CD8-positive, alpha-beta memory T cell (primary cell): Measurements from ENCODE around the gene CELF6. TPM values are rescaled to one million over a fixed set of nuclear protein-coding genes. Genes with fewer than 3 reads are reported as not detected.
A peak's percentile ranks its signal among the peaks of the same experiment; 100 is the strongest.

ENCODE experiments used
- CTCF ChIA-PET: fragments of 350-600 bp; sonication (Branson Sonifier 250); formaldehyde crosslinking; loops from one replicate; lab custom pipeline; 2021; ENCODE audit warnings: antibody characterized with exemption; lab: Charles Lee
- POLR2A ChIA-PET: fragments of 350-600 bp; sonication (Branson Sonifier 250); formaldehyde crosslinking; loops from one replicate; lab custom pipeline; 2021; ENCODE audit warnings: antibody characterized with exemption; lab: Charles Lee
- DNase-seq, 5 donors: peaks; one replicate each; pipeline versions ENCODE4 v3.0.0 to v3.0.0-alpha.2; 2020 to 2022; ENCODE audit warnings: mixed read lengths in 1 of 5
- H3K27ac ChIP-seq: one replicate; pipeline ENCODE4 v1.7.0; 2013; ENCODE audit warnings: low read depth, mild to moderate bottlenecking, low read length, moderate library complexity
- H3K27me3 ChIP-seq: 2 replicates; pipeline ENCODE4 v1.7.0; 2013; ENCODE audit warnings: low read length, mild to moderate bottlenecking; ENCODE audit not compliant: insufficient read depth, poor library complexity, severe bottlenecking
- H3K36me3 ChIP-seq: 2 replicates; pipeline ENCODE4 v1.7.0; 2013; ENCODE audit warnings: mild to moderate bottlenecking, low read length, moderate library complexity; ENCODE audit not compliant: insufficient read depth
- H3K4me1 ChIP-seq: 2 replicates; pipeline ENCODE4 v1.7.0; 2013; ENCODE audit warnings: mild to moderate bottlenecking, low read length, moderate library complexity; ENCODE audit not compliant: insufficient read depth
- H3K4me3 ChIP-seq: 2 replicates; pipeline ENCODE4 v1.7.0; 2013; ENCODE audit warnings: mild to moderate bottlenecking, low read length
- H3K9me3 ChIP-seq: 2 replicates; pipeline ENCODE4 v1.7.0; 2013; ENCODE audit warnings: mild to moderate bottlenecking, low read length
- H3K27ac Mint-ChIP-seq, 8 donors: one replicate each; pipeline ENCODE4 v1.8.0; 2020 to 2021; ENCODE audit warnings: mixed read lengths in 8 of 8, mild to moderate bottlenecking in 6 of 8, inconsistent platforms in 3 of 8, moderate library complexity in 3 of 8
- H3K27me3 Mint-ChIP-seq, 2 donors: one replicate each; pipeline ENCODE4 v1.8.0; 2020 to 2021; ENCODE audit warnings: mixed read lengths in 2 of 2, mild to moderate bottlenecking in 1 of 2, moderate library complexity in 1 of 2
- H3K36me3 Mint-ChIP-seq, 3 donors: one replicate each; pipeline ENCODE4 v1.8.0; 2020 to 2021; ENCODE audit warnings: mixed read lengths in 3 of 3, inconsistent platforms in 1 of 3, mild to moderate bottlenecking in 1 of 3
- H3K4me1 Mint-ChIP-seq, 3 donors: one replicate each; pipeline ENCODE4 v1.8.0; 2020 to 2021; ENCODE audit warnings: mixed read lengths in 3 of 3, inconsistent platforms in 1 of 3, mild to moderate bottlenecking in 1 of 3
- H3K4me3 Mint-ChIP-seq, 7 donors: one replicate each; pipeline ENCODE4 v1.8.0; 2020 to 2021; ENCODE audit warnings: mixed read lengths in 7 of 7, mild to moderate bottlenecking in 6 of 7, moderate library complexity in 4 of 7, inconsistent platforms in 2 of 7
- H3K9me3 Mint-ChIP-seq, 5 donors: one replicate each; pipeline ENCODE4 v1.8.0; 2020 to 2022; ENCODE audit warnings: mixed read lengths in 5 of 5, mild to moderate bottlenecking in 3 of 5, moderate library complexity in 2 of 5, inconsistent platforms in 1 of 5
- polyA plus RNA-seq: library from polyadenylated mRNA; unstranded; fragments of 300-500 nt; fragmentation: Illumina TruSeq; gene quantifications from one replicate; pipeline ENCODE4 v1.2.3, GENCODE V29; 2021
- total RNA-seq, 2 experiments: library from RNA; stranded (reverse); gene quantifications; one replicate each; pipeline ENCODE4 v1.2.3, GENCODE V29; 2021

Gene CELF6
- total and polyA plus RNA-seq, 3 experiments from 2014 or later, result 0.53 to 0.68 TPM; not detected in 1

GRCh38 chr15:72242775-72243370 lies 77.1 kb downstream of the CELF6 start:
- Histone ChIP-seq H3K27me3 (no peaks in the 10 kb centered on the region), H3K4me1 (no peaks in the 10 kb centered on the region), H3K4me3 (no peak overlapping the region), H3K36me3 (peaks cover 18% of the 10 kb centered on the region), H3K9me3 (no peaks in the 10 kb centered on the region), H3K27ac (no peak overlapping the region)
- H3K27ac Mint-ChIP-seq, result peak overlapping the region; percentile 6 to 85 (median 53)
- H3K4me1 Mint-ChIP-seq, result peaks cover 0 to 1% (median under 1%) of the 10 kb centered on the region in 3 donors
- DNase-seq, result no peak
- H3K9me3 Mint-ChIP-seq, result no peaks in the 10 kb centered on the region
- H3K4me3 Mint-ChIP-seq, result no peak overlapping the region
- ChIA-PET CTCF (interaction anchor here (2.3 to 2.5 kb wide), 2 partner anchors 11 to 16 kb away, joined by 7 to 9 read pairs; partner anchors contain the start of gene PKM), POLR2A (no interaction called here)
- peaks cover 0 to 65% (median 19%) of the 10 kb centered on the region in 3 donors for H3K36me3 Mint-ChIP-seq
- no peaks in the 10 kb centered on the region for H3K27me3 Mint-ChIP-seq

DNA sequence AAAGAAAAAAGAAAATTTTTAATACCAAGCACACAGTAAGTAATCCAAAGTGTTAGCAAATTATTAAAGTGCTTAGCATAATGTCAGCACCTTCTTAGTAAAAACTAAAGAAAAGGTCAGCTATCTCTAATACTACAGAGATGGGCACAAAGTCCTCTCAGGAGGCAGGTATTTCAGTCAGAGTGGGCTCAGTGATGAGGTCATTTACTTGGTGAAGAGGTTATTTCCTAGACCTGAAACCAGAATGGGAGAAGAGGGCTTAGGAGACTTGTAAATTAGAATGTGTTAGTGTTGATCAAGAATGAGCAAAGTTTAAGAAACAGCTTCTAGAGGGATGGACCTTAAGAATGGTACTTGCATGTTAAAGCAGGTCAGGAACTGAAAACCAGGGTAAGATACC lies 80.3 kb downstream of the CELF6 start:
- H3K36me3 Mint-ChIP-seq, result peaks cover 0 to 47% (median 12%) of the 10 kb centered on the region in 3 donors
- no peak overlapping the region for H3K4me3 ChIP-seq
- H3K9me3 ChIP-seq, result no peaks in the 10 kb centered on the region
- peak overlapping the region in 5 of 8 donors; percentile 2 to 83 (median 64) for H3K27ac Mint-ChIP-seq
- H3K27ac ChIP-seq, result no peak overlapping the region
- H3K9me3 Mint-ChIP-seq, result no peaks in the 10 kb centered on the region
- H3K4me1 ChIP-seq, result peaks cover 9% of the 10 kb centered on the region
- no peak overlapping the region for H3K4me3 Mint-ChIP-seq
- no peaks in the 10 kb centered on the region for H3K27me3 Mint-ChIP-seq
- no peak for DNase-seq
- H3K36me3 ChIP-seq, result peaks cover 18% of the 10 kb centered on the region
- ChIA-PET POLR2A (no interaction called here), CTCF (interaction anchor here (1.1 to 3.4 kb wide), 4 partner anchors 13 to 47 kb away, joined by 3 to 11 read pairs (median 4); no protein-coding TSS in a partner anchor)
- peaks cover 13 to 19% (median 19%) of the 10 kb centered on the region in 3 donors for H3K4me1 Mint-ChIP-seq
- no peaks in the 10 kb centered on the region for H3K27me3 ChIP-seq

GRCh38 chr15:72238586-72238985 lies 81.4 kb downstream of the CELF6 start:
- H3K9me3 ChIP-seq, result no peaks in the 10 kb centered on the region
- Mint-ChIP-seq H3K4me3 (no peak overlapping the region), H3K36me3 (peaks cover 0 to 36% (median 10%) of the 10 kb centered on the region in 3 donors), H3K27me3 (no peaks in the 10 kb centered on the region), H3K27ac (peak overlapping the region in 1 of 8 donors; percentile 47), H3K4me1 (peaks cover 16 to 19% (median 19%) of the 10 kb centered on the region in 3 donors), H3K9me3 (no peaks in the 10 kb centered on the region)
- peaks cover 9% of the 10 kb centered on the region for H3K4me1 ChIP-seq
- no peaks in the 10 kb centered on the region for H3K27me3 ChIP-seq
- POLR2A ChIA-PET, result no interaction called here
- peaks cover 13% of the 10 kb centered on the region for H3K36me3 ChIP-seq
- CTCF ChIA-PET, result interaction anchor here (0.8 to 3.4 kb wide), 4 partner anchors 37 to 48 kb away, joined by 3 to 11 read pairs (median 3); no protein-coding TSS in a partner anchor
- no peak overlapping the region for H3K4me3 ChIP-seq
- H3K27ac ChIP-seq, result no peak overlapping the region
- DNase-seq, result no peak

GRCh38 chr15:72237853-72238224 lies 82.1 kb downstream of the CELF6 start:
- CTCF ChIA-PET, result interaction anchor here (3.4 kb wide), 1 partner anchor 38 kb away, joined by 11 read pairs; no protein-coding TSS in a partner anchor
- H3K4me3 Mint-ChIP-seq, result no peak overlapping the region
- Histone ChIP-seq H3K36me3 (peaks cover 6% of the 10 kb centered on the region), H3K9me3 (no peaks in the 10 kb centered on the region), H3K4me1 (peaks cover 11% of the 10 kb centered on the region), H3K4me3 (no peak overlapping the region), H3K27ac (peak overlapping the region; percentile 22), H3K27me3 (no peaks in the 10 kb centered on the region)
- POLR2A ChIA-PET, result no interaction called here
- no peak for DNase-seq
- peak overlapping the region; percentile 54 to 96 (median 76) for H3K27ac Mint-ChIP-seq
- H3K9me3 Mint-ChIP-seq, result no peaks in the 10 kb centered on the region
- peaks cover 17 to 21% (median 21%) of the 10 kb centered on the region in 3 donors for H3K4me1 Mint-ChIP-seq
- H3K27me3 Mint-ChIP-seq, result no peaks in the 10 kb centered on the region
- H3K36me3 Mint-ChIP-seq, result peaks cover 0 to 29% (median 9%) of the 10 kb centered on the region in 3 donors

- peaks cover 21 to 27% (median 27%) of the 10 kb centered on the region in 3 donors for H3K4me1 Mint-ChIP-seq
- CTCF ChIA-PET, result interaction anchor here (1.9 kb wide), 1 partner anchor 11 kb away, joined by 10 read pairs; no protein-coding TSS in a partner anchor
- H3K4me1 ChIP-seq, result peaks cover 17% of the 10 kb centered on the region
- H3K36me3 ChIP-seq, result no peaks in the 10 kb centered on the region
- H3K4me3 ChIP-seq, result no peak overlapping the region
- DNase-seq, result peak in 2 of 5 donors; percentile 6 to 56
- peaks cover 0 to 23% (median 7%) of the 10 kb centered on the region in 3 donors for H3K36me3 Mint-ChIP-seq
- no peaks in the 10 kb centered on the region for H3K27me3 ChIP-seq
- no peaks in the 10 kb centered on the region for H3K9me3 Mint-ChIP-seq
- H3K27ac Mint-ChIP-seq, result peak overlapping the region; percentile 54 to 96 (median 76)
- H3K27me3 Mint-ChIP-seq, result no peaks in the 10 kb centered on the region
- POLR2A ChIA-PET, result no interaction called here
- H3K9me3 ChIP-seq, result no peaks in the 10 kb centered on the region
- H3K27ac ChIP-seq, result peak overlapping the region; percentile 64
- H3K4me3 Mint-ChIP-seq, result peak overlapping the region in 2 of 7 donors; percentile 23 to 32
Measured at GRCh38 chr15:72237029-72237852, 82.7 kb downstream of the CELF6 start.

GRCh38 chr15:72236381-72237003 lies 83.5 kb downstream of the CELF6 start:
- ChIA-PET CTCF (interaction anchor here (1.9 kb wide), 1 partner anchor 10 kb away, joined by 10 read pairs; no protein-coding TSS in a partner anchor), POLR2A (no interaction called here)
- peaks cover 0 to 18% (median 3%) of the 10 kb centered on the region in 3 donors for H3K36me3 Mint-ChIP-seq
- Histone ChIP-seq H3K36me3 (no peaks in the 10 kb centered on the region), H3K4me1 (peaks cover 21% of the 10 kb centered on the region), H3K9me3 (no peaks in the 10 kb centered on the region), H3K4me3 (no peak overlapping the region), H3K27ac (peak overlapping the region; percentile 64), H3K27me3 (no peaks in the 10 kb centered on the region)
- DNase-seq, result no peak
- H3K9me3 Mint-ChIP-seq, result no peaks in the 10 kb centered on the region
- no peak overlapping the region for H3K4me3 Mint-ChIP-seq
- peaks cover 0 to 1% of the 10 kb centered on the region in 2 donors for H3K27me3 Mint-ChIP-seq
- H3K27ac Mint-ChIP-seq, result peak overlapping the region in 6 of 8 donors; percentile 38 to 96 (median 76)
- H3K4me1 Mint-ChIP-seq, result peaks cover 29 to 35% (median 34%) of the 10 kb centered on the region in 3 donors

DNA sequence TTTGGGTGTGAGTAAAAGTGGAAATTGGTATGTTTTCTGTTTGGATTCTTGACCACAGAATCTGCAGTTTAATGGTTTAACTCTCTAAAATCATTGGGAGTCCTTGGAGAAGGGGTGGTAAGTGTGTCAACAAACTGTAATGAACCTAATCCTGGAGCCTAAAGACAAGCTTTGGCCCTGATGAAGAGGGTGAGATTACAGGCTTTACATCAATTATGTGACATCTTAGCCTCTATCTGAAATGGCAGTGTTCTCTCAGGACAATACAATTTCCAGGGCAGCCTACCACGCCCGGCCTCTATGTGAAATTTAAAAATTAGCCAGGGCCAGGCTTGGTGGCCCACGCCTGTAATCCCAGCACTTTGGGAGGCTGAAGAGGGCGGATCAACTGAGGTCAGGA lies 84.7 kb downstream of the CELF6 start:
- Mint-ChIP-seq H3K4me1 (peaks cover 29 to 35% (median 34%) of the 10 kb centered on the region in 3 donors), H3K27me3 (peaks cover 0 to 1% of the 10 kb centered on the region in 2 donors), H3K27ac (peak overlapping the region in 1 of 8 donors; percentile 64), H3K36me3 (peaks cover 0 to 12% (median under 1%) of the 10 kb centered on the region in 3 donors), H3K4me3 (no peak overlapping the region), H3K9me3 (no peaks in the 10 kb centered on the region)
- ChIA-PET CTCF (interaction anchor here (1.9 kb wide), 1 partner anchor 9 kb away, joined by 10 read pairs; no protein-coding TSS in a partner anchor), POLR2A (interaction anchor here (0.6 kb wide), 1 partner anchor 11 kb away, joined by 6 read pairs; no protein-coding TSS in a partner anchor)
- Histone ChIP-seq H3K4me1 (peaks cover 21% of the 10 kb centered on the region), H3K9me3 (no peaks in the 10 kb centered on the region), H3K27ac (no peak overlapping the region), H3K4me3 (no peak overlapping the region), H3K27me3 (no peaks in the 10 kb centered on the region), H3K36me3 (no peaks in the 10 kb centered on the region)
- no peak for DNase-seq
